ENCODE data around the gene NDST1. TPM values are rescaled to one million over a fixed set of nuclear protein-coding genes. Genes with fewer than 3 reads are reported as not detected.

The NDST1 gene
- total RNA-seq, 2 donors from 2014 or later, result 0.87 to 4.5 TPM

GRCh38 chr5:150525781-150526180 lies 17.9 kb downstream of the NDST1 start:
- no peak for DNase-seq (ENCODE audit: low spot score in 2 of 2)
- H3K36me3 Mint-ChIP-seq, result no peaks in the 10 kb centered on the region

GRCh38 chr5:150527038-150527437 lies 19.1 kb downstream of the NDST1 start:
- DNase-seq (ENCODE audit: low spot score in 2 of 2), result no peak
- H3K27ac Mint-ChIP-seq, result no peak overlapping the region
- H3K9me3 Mint-ChIP-seq, result no peaks in the 10 kb centered on the region
- peak in 1 of 2 donors; percentile 53 for ATAC-seq
- no peaks in the 10 kb centered on the region for H3K36me3 Mint-ChIP-seq

More at GRCh38 chr5:150525781-150526180, 17.9 kb downstream of the NDST1 start:
- no peak for ATAC-seq
- H3K27ac Mint-ChIP-seq, result no peak overlapping the region
- no peaks in the 10 kb centered on the region for H3K9me3 Mint-ChIP-seq

- no peaks in the 10 kb centered on the region for H3K9me3 Mint-ChIP-seq
- no peaks in the 10 kb centered on the region for H3K36me3 Mint-ChIP-seq
- DNase-seq (ENCODE audit: low spot score in 2 of 2) (no peak), ATAC-seq (no peak)
- H3K27ac Mint-ChIP-seq, result no peak overlapping the region
Observed at GRCh38 chr5:150527808-150528207, 19.9 kb downstream of the NDST1 start.

GRCh38 chr5:150528924-150529546 lies 21.1 kb downstream of the NDST1 start:
- ATAC-seq, result no peak
- Mint-ChIP-seq H3K27ac (peak overlapping the region in 1 of 2 donors; percentile 76), H3K9me3 (no peaks in the 10 kb centered on the region), H3K36me3 (no peaks in the 10 kb centered on the region)
- DNase-seq (ENCODE audit: low spot score in 2 of 2), result no peak

GRCh38 chr5:150529555-150529954 lies 21.6 kb downstream of the NDST1 start:
- ATAC-seq, result no peak
- no peak for DNase-seq (ENCODE audit: low spot score in 2 of 2)
- Mint-ChIP-seq H3K36me3 (no peaks in the 10 kb centered on the region), H3K27ac (peak overlapping the region in 1 of 2 donors; percentile 76), H3K9me3 (no peaks in the 10 kb centered on the region)

- no peaks in the 10 kb centered on the region for H3K9me3 Mint-ChIP-seq
- H3K36me3 Mint-ChIP-seq, result no peaks in the 10 kb centered on the region
- H3K27ac Mint-ChIP-seq, result no peak overlapping the region
- no peak for ATAC-seq
- no peak for DNase-seq (ENCODE audit: low spot score in 2 of 2)
Observed at GRCh38 chr5:150530423-150530822, 22.5 kb downstream of the NDST1 start.

GRCh38 chr5:150530951-150531588 lies 23.1 kb downstream of the NDST1 start:
- no peak for DNase-seq (ENCODE audit: low spot score in 2 of 2)
- Mint-ChIP-seq H3K27ac (no peak overlapping the region), H3K36me3 (no peaks in the 10 kb centered on the region), H3K9me3 (no peaks in the 10 kb centered on the region)
- ATAC-seq, result no peak

GRCh38 chr5:150531686-150532085 lies 23.8 kb downstream of the NDST1 start:
- H3K9me3 Mint-ChIP-seq, result no peaks in the 10 kb centered on the region
- no peaks in the 10 kb centered on the region for H3K36me3 Mint-ChIP-seq
- ATAC-seq, result no peak
- no peak overlapping the region for H3K27ac Mint-ChIP-seq
- DNase-seq (ENCODE audit: low spot score in 2 of 2), result no peak

GRCh38 chr5:150532151-150532550 lies 24.2 kb downstream of the NDST1 start:
- H3K9me3 Mint-ChIP-seq, result no peaks in the 10 kb centered on the region
- H3K36me3 Mint-ChIP-seq, result no peaks in the 10 kb centered on the region
- no peak overlapping the region for H3K27ac Mint-ChIP-seq
- no peak for ATAC-seq
- DNase-seq (ENCODE audit: low spot score in 2 of 2), result no peak

GRCh38 chr5:150532996-150533395 lies 25.1 kb downstream of the NDST1 start:
- H3K9me3 Mint-ChIP-seq, result no peaks in the 10 kb centered on the region
- no peak for DNase-seq (ENCODE audit: low spot score in 2 of 2)
- ATAC-seq, result no peak
- no peak overlapping the region for H3K27ac Mint-ChIP-seq
- no peaks in the 10 kb centered on the region for H3K36me3 Mint-ChIP-seq

- no peak overlapping the region for H3K27ac Mint-ChIP-seq
Observed at GRCh38 chr5:150534811-150535210, 26.9 kb downstream of the NDST1 start.

GRCh38 chr5:150535611-150536010 lies 27.7 kb downstream of the NDST1 start:
- H3K36me3 Mint-ChIP-seq, result no peaks in the 10 kb centered on the region
- no peak overlapping the region for H3K27ac Mint-ChIP-seq
- no peak for DNase-seq (ENCODE audit: low spot score in 2 of 2)
- H3K9me3 Mint-ChIP-seq, result no peaks in the 10 kb centered on the region
- no peak for ATAC-seq

More at GRCh38 chr5:150534811-150535210, 26.9 kb downstream of the NDST1 start:
- ATAC-seq, result no peak
- H3K36me3 Mint-ChIP-seq, result no peaks in the 10 kb centered on the region
- no peaks in the 10 kb centered on the region for H3K9me3 Mint-ChIP-seq
- DNase-seq (ENCODE audit: low spot score in 2 of 2), result no peak

- H3K36me3 Mint-ChIP-seq, result no peaks in the 10 kb centered on the region
- ATAC-seq (no peak), DNase-seq (ENCODE audit: low spot score in 2 of 2) (no peak)
- H3K9me3 Mint-ChIP-seq, result no peaks in the 10 kb centered on the region
- peak overlapping the region in 1 of 2 donors; percentile 0 for H3K27ac Mint-ChIP-seq
Observed at GRCh38 chr5:150538007-150538917, 30.3 kb downstream of the NDST1 start.

GRCh38 chr5:150539206-150539605 lies 31.3 kb downstream of the NDST1 start:
- Mint-ChIP-seq H3K9me3 (no peaks in the 10 kb centered on the region), H3K27ac (no peak overlapping the region), H3K36me3 (no peaks in the 10 kb centered on the region)
- no peak for ATAC-seq
- no peak for DNase-seq (ENCODE audit: low spot score in 2 of 2)

- no peaks in the 10 kb centered on the region for H3K9me3 Mint-ChIP-seq
- H3K27ac Mint-ChIP-seq, result no peak overlapping the region
- ATAC-seq, result no peak
Observed at GRCh38 chr5:150540042-150540441, 32.1 kb downstream of the NDST1 start.

GRCh38 chr5:150540615-150541396 lies 32.9 kb downstream of the NDST1 start:
- no peak overlapping the region for H3K27ac Mint-ChIP-seq
- H3K36me3 Mint-ChIP-seq, result no peaks in the 10 kb centered on the region
- no peaks in the 10 kb centered on the region for H3K9me3 Mint-ChIP-seq
- DNase-seq (ENCODE audit: low spot score in 2 of 2) (no peak), ATAC-seq (no peak)

More at GRCh38 chr5:150540042-150540441, 32.1 kb downstream of the NDST1 start:
- no peak for DNase-seq (ENCODE audit: low spot score in 2 of 2)
- no peaks in the 10 kb centered on the region for H3K36me3 Mint-ChIP-seq

- Mint-ChIP-seq H3K36me3 (no peaks in the 10 kb centered on the region), H3K27ac (peak overlapping the region in 1 of 2 donors; percentile 13), H3K9me3 (no peaks in the 10 kb centered on the region)
- no peak for ATAC-seq
- no peak for DNase-seq (ENCODE audit: low spot score in 2 of 2)
Observed at GRCh38 chr5:150541397-150541675, 33.4 kb downstream of the NDST1 start.
